NCI-H1048 (cell line): Measurements from ENCODE around the gene KAT5.
"Not testable (repeated sequence)": the region's sequence is repeated elsewhere in the genome, so short reads cannot be mapped to it uniquely, and the experiment has no call there.

Experiments
- DNase-seq: peaks from one replicate; lab custom pipeline; 2025; lab: John Stamatoyannopoulos, UW

The KAT5 gene

DNA sequence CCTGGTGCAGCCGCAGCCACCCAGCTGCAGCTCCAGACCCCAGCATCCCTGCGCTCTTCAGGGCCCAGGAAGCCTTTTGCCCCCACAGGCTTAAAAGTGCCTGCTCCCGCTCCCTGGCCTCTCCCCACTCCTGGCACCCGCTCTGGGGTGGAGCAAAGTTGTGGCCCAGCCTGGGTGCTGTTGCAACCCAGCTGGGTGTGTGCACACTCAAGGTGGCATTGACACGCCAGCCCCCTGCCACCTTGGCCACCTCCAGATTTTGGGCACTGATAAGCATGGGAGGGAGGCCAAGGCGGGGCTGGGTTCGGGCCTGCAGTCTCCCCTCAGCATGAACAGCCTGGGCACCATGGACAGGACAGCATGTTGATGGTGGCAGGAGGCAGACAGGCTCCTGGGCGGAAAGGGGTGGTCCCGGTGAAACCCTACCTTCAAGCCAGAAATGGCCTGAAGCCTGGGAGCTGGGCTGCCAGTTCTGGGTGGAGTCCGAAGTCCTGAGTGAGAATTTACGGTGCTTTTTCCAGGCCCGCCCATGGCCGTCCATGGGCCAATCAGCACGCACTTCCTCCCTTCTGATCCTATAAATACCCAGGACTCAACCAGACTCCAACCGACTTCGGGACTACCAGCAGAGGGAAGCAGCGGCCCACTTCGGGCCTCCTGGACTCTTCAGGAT is 32.1 kb downstream of the KAT5 start:
- peak; percentile 8 for DNase-seq

DNA sequence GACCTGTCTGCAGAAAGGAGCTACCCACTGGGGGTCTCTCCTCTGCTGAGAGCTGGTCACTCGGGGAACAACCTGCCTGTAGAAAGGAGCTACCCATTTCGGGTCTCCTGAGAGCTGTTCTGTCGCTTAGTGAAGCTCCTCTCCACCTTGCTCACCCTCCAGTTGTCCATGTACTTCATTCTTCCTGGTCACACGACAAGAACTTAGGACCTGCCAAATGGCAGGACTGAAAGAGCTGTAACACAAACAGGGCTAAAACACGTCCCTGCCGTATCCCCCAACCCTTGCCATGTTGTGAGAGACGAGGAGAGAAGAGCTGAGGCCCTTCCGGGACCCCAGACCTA is 32.6 kb downstream of the KAT5 start:
- no peak for DNase-seq

DNA sequence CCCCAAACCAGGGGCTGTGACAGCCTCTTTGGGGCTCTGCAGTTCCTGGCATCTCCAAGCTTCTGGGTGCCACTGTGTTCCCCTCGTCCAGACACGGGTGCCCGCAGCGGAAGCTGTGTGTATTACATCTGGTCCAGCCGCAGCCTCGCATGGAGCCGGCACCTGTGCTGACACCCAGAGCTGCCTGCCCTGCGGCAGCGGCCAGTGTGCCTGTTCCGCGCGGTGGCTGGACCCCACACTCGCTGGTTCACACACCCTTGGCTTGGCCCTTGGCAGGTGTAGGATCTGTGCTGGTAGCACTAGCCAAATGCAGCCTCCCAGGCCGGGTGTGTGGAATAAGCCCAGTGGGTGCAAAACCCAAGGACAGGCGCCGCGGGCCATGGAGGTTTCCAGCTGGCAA is 33.0 kb downstream of the KAT5 start:
- DNase-seq, result no peak

DNA sequence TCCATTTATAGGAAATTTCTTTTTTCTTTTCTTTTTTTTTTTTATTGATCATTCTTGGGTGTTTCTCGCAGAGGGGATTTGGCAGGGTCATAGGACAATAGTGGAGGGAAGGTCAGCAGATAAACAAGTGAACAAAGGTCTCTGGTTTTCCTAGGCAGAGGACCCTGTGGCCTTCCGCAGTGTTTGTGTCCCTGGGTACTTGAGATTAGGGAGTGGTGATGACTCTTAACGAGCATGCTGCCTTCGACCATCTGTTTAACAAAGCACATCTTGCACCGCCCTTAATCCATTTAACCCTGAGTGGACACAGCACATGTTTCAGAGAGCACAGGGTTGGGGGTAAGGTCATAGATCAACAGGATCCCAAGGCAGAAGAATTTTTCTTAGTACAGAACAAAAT is 50.1 kb downstream of the KAT5 start:
- not testable (repeated sequence) for DNase-seq

DNA sequence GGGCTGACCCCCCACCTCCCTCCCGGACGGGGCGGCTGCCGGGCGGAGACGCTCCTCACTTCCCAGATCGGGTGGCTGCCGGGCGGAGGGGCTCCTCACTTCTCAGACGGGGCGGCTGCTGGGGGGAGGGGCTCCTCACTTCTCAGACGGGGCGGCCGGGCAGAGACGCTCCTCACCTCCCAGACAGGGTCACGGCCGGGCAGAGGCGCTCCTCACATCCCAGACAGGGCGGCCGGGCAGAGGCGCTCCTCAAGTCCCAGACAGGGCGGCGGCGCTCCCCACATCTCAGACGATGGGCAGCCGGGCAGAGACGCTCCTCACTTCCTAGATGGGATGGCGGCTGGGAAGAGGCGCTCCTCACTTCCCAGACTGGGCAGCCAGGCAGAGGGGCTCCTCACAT is 50.8 kb downstream of the KAT5 start:
- not testable (repeated sequence) for DNase-seq

DNA sequence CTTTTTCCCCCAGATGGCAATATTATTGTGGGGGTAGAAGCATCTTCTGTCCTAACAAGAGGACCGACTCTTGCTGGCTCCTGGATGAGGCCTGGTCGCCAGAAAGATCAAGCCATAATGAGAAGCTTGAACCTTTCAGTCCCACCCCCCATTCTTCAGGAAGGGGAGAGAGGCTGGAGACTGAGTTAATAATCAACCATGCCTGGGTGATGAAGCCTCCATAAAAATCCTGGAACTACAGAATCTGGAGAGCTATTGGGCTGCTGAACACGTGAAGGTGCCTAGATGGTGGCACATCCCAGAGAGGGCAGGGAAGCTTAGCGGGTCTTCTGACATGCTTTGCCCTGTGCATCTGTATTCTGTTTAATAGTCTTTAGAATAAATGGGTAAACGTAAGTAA is 52.4 kb downstream of the KAT5 start:
- no peak for DNase-seq

DNA sequence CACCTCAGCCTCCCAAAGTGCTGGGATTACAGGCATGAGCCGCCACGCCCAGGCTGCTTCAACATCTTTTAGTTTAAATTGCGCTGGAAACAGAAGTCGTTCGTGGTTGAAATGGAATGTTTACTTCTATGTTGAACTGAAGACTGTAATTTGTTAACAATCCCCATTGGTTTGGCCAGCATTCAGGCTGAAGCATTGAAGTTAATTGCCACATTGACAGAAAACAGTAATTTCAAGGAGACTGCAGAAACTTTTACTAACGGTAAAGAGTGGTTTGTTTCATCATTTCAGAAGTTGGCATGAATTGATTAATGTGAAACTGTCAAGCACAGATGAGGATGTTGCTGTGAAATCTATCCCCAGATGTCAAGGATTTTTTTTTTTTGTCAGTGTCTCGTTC is 54.5 kb downstream of the KAT5 start:
- no peak for DNase-seq

DNA sequence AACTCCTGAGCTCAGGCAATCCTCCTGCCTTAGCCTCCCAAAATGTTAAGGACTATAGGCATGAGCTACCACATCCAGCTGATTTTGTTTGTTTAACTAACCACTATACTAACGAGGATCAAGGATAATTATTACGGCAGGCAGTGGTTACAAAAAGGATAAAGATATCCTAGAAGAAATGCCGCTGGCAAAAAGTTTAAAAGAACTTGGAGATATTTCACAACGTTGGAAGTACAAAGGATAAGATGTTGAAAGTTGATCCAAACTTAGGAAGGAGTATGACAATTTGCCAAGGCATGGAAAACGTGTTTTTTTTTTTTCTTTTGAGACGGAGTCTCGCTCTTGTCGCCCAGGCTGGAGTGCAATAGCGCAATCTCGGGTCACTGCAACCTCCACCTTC is 55.4 kb downstream of the KAT5 start:
- DNase-seq, result no peak

DNA sequence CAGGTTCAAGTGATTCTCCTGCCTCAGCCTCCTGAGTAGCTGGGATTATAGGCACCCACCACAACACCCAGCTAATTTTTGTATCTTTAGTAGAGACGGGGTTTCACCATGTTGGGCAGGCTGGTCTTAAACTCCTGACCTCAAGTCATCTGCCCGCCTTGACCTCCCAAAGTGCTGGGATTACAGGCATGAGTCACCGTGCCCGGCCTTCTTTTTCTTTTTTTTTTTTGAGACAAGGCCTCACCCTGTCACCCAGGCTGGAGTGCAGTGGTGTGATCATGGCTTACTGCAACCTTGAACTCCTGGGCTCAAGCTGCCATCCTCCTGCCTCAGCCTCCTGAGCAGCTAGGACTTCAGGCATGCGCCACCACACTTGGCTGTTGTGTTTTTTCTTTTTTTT is 55.8 kb downstream of the KAT5 start:
- DNase-seq, result not testable (repeated sequence)
